Osteocyte (in vitro differentiated cells): ENCODE data around the gene AHCY. TPM values are rescaled to one million over a fixed set of nuclear protein-coding genes. Genes with fewer than 3 reads are reported as not detected.

ENCODE experiments used
- DNase-seq: peaks from one replicate; pipeline ENCODE4 v3.0.0; 2021; ENCODE audit warnings: mixed read lengths; ENCODE audit not compliant: unreplicated experiment; ENCODE audit errors: extremely low spot score
- H3K27ac Mint-ChIP-seq: one replicate; pipeline ENCODE4 v1.8.0; 2021; ENCODE audit warnings: mild to moderate bottlenecking, mixed read lengths; ENCODE audit not compliant: unreplicated experiment
- H3K27me3 Mint-ChIP-seq: one replicate; pipeline ENCODE4 v1.8.0; 2021; ENCODE audit warnings: mixed read lengths; ENCODE audit not compliant: unreplicated experiment
- H3K36me3 Mint-ChIP-seq: one replicate; pipeline ENCODE4 v1.8.0; 2021; ENCODE audit warnings: mixed read lengths; ENCODE audit not compliant: unreplicated experiment
- H3K4me1 Mint-ChIP-seq: one replicate; pipeline ENCODE4 v1.8.0; 2021; ENCODE audit warnings: mixed read lengths; ENCODE audit not compliant: unreplicated experiment
- H3K4me3 Mint-ChIP-seq: one replicate; pipeline ENCODE4 v1.8.0; 2021; ENCODE audit warnings: mild to moderate bottlenecking, moderate library complexity, mixed read lengths; ENCODE audit not compliant: unreplicated experiment
- H3K9me3 Mint-ChIP-seq: one replicate; pipeline ENCODE4 v1.8.0; 2021; ENCODE audit warnings: mixed read lengths; ENCODE audit not compliant: unreplicated experiment
- total RNA-seq: library from RNA; stranded (reverse); gene quantifications from 2 replicates; pipeline ENCODE4 v1.2.1, GENCODE V29; 2021
- TF ChIP-seq, protein P1 (sequence below): fragments of 200-600 bp; sonication (generic); IDR thresholded peaks from 2 replicates; pipeline ENCODE4 v1.5.0; 2021; ENCODE audit warnings: antibody characterized with exemption, mild to moderate bottlenecking, moderate library complexity

AHCY gene
- total RNA-seq, 1 donor from 2014 or later: 110 TPM

DNA sequence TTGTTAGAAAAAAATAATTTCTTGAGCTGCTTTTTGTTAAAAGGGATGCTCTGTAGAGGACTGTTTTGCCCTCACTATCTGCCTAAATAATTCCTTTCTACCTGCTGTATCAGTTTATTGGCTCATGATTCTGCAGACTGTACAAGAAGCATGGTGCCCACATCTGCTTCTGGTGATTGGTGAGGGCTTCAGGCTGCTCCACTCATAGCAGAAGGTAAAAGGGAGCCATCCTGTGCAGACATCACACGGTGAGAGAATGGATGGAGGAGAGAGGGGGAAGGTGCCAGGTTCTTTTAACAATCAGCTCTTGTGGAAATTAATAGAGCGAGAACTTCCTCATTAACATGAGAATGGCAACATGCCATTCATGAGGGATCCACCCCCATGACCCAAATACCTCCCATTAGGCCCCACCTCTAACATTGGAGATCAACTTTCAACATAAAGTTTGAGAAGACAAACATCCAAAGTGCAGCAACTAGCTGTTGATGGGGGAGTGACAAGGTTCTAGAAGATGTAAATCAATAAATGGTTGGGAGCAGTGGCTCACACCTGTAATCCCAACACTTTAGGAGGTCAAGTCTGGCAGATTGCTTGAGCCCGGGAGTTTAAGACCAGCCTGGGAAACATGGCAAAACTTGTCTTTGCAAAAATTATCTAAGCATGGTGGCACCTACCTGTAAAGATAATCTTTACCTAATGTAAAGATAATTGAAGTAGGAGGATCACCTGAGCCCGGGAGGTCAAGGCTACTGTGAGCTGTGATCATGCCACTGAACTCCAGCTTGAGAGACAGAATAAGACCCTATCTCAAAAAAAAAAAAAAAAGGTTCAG is 15.7 kb upstream of the AHCY start:
- H3K27ac Mint-ChIP-seq: no peak overlapping the region
- no peaks in the 10 kb centered on the region for H3K4me1 Mint-ChIP-seq
- DNase-seq: no peak
- H3K36me3 Mint-ChIP-seq: no peaks in the 10 kb centered on the region
- TF ChIP-seq, protein P1, sequence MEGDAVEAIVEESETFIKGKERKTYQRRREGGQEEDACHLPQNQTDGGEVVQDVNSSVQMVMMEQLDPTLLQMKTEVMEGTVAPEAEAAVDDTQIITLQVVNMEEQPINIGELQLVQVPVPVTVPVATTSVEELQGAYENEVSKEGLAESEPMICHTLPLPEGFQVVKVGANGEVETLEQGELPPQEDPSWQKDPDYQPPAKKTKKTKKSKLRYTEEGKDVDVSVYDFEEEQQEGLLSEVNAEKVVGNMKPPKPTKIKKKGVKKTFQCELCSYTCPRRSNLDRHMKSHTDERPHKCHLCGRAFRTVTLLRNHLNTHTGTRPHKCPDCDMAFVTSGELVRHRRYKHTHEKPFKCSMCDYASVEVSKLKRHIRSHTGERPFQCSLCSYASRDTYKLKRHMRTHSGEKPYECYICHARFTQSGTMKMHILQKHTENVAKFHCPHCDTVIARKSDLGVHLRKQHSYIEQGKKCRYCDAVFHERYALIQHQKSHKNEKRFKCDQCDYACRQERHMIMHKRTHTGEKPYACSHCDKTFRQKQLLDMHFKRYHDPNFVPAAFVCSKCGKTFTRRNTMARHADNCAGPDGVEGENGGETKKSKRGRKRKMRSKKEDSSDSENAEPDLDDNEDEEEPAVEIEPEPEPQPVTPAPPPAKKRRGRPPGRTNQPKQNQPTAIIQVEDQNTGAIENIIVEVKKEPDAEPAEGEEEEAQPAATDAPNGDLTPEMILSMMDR: no peak
- no peaks in the 10 kb centered on the region for H3K9me3 Mint-ChIP-seq
- no peak overlapping the region for H3K4me3 Mint-ChIP-seq
- peaks cover 14% of the 10 kb centered on the region for H3K27me3 Mint-ChIP-seq

DNA sequence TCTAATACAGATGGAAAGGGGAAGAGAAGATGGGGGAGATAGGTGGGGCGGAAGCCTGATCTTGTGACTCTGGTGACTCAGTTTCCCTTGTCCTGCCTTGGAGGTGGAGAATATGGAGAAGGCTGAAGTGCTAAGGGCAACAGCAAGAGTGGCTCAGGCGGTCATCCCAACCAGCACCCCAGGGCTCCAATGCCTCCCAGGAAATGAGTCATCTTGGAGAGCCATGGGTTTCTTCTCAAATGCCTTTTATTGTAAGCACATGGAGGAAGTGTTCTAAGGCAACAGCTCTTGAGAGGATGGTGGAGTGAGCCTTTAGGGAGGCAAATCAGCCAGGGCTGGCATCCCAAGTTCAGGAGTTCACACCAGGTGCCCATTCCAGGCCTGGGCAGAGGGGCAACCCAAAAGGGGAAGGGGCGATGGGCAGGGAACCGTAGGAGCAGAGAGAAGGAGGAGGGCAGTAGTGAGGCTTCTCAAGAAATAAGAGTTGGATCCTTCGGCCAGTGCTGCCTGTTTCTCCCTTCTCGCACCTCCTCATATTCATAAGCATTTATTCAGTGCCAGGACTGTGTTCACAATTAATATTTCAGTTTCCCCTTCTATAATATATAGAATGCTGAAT is 13.2 kb upstream of the AHCY start:
- H3K27ac Mint-ChIP-seq: no peak overlapping the region

DNA sequence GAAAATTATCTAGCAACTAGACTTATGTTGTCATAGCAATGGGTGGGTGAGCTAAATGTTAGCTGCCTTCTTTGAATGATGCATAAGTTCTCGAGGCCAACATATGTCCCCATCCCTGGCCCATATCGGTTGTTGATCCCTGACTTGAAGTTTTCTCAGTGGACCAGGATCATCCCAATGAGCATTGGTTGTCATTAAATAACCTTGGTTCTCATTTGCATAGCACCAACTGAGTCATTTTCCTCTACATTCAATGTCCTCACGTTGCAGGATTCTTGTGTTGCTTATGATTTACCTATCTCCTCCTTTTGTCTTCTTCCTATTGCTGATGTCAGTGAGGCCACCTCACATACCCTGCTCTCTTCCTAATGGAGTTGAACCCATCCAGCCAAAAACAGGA is 12.1 kb upstream of the AHCY start:
- no peak overlapping the region for H3K27ac Mint-ChIP-seq
- no peak overlapping the region for H3K4me3 Mint-ChIP-seq
- TF ChIP-seq, protein P1: no peak
- no peak for DNase-seq
- peaks cover 13% of the 10 kb centered on the region for H3K4me1 Mint-ChIP-seq
- no peaks in the 10 kb centered on the region for H3K36me3 Mint-ChIP-seq
- no peaks in the 10 kb centered on the region for H3K9me3 Mint-ChIP-seq
- H3K27me3 Mint-ChIP-seq: peaks cover 7% of the 10 kb centered on the region

More for the DNA sequence above, 13.2 kb upstream of the AHCY start:
- no peaks in the 10 kb centered on the region for H3K36me3 Mint-ChIP-seq
- H3K4me3 Mint-ChIP-seq: no peak overlapping the region
- H3K27me3 Mint-ChIP-seq: peaks cover 10% of the 10 kb centered on the region
- H3K4me1 Mint-ChIP-seq: peaks cover 13% of the 10 kb centered on the region
- no peak for DNase-seq
- TF ChIP-seq, protein P1: no peak
- H3K9me3 Mint-ChIP-seq: no peaks in the 10 kb centered on the region

DNA sequence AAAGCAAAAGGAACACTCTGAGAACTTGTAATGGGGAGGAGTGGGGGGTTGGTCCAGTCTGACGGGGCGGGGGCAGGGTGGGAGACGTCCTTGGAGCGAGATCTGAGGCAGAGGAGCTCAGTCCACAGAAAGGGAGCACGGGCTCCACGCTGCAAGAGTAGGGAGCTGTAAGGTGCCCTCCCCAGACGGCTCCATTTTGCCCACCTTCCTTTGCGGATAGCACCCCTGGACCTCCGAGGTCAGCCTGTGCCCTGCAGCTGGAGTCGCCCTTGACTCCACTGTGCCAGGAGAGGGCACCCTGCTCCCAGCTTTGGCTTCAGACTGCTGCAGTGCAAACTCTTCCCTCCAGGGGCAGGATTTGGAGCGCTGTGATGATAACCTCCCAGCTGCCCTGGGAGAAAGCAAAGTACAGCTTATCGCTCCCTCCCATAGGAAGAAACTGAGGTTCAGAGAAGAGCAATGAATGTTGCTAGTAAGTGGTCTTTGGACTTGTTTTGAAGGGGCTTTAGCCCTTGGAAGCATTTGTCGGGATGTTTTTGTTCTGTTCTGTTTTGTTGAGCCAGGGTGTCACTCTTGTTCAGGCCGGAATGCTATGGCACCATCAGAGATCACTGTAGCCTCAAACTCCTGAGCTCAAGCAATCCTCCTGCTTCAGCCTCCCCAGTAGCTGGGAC is 9.5 kb upstream of the AHCY start:
- TF ChIP-seq, protein P1: peak; percentile 100
- peak; percentile 93 for DNase-seq
- Mint-ChIP-seq H3K27ac (no peak overlapping the region), H3K9me3 (no peaks in the 10 kb centered on the region), H3K27me3 (no peaks in the 10 kb centered on the region), H3K4me3 (peak overlapping the region; percentile 48), H3K36me3 (no peaks in the 10 kb centered on the region), H3K4me1 (peaks cover 13% of the 10 kb centered on the region)

DNA sequence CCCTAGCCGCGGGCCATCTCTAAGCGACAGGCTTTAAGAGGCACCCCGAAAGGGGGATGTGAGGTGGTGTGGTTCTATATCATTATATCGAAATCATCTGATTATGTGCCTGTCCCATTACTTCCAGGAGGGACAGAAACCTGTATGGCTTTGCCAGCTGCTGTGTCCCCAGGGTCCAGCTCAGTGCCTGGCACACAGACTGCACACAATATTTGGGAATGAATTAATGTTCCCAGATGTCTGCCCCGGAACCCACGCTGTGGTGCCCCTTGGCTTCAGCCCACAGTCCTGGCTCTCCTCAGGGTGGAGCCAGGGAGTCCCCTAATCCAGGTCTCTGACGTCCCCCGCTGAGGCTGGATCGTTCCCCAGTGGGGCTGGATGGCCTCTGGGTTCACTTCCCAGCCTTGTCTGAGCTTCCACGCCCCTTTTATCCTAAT is 8.9 kb upstream of the AHCY start:
- Mint-ChIP-seq H3K27me3 (no peaks in the 10 kb centered on the region), H3K36me3 (no peaks in the 10 kb centered on the region), H3K27ac (no peak overlapping the region), H3K4me3 (peak overlapping the region; percentile 62), H3K9me3 (no peaks in the 10 kb centered on the region), H3K4me1 (peaks cover 13% of the 10 kb centered on the region)
- TF ChIP-seq, protein P1: no peak
- no peak for DNase-seq
